Endometrial microvascular endothelial cells (primary cell): ENCODE measurements around the gene IGFBP3. TPM values are rescaled to one million over a fixed set of nuclear protein-coding genes. Genes with fewer than 3 reads are reported as not detected.

Experiments
- in situ Hi-C: cut with HindIII; loops from 2 replicates; pipeline ENCODE4 v1.10.0; 2017; ENCODE audit warnings: low sequenced_read_pairs, low pct_unique_long_range_greater_than_20kb; ENCODE audit errors: inconsistent ontology term
- total RNA-seq: library from RNA; depleted of rRNA; stranded (reverse); fragments of >200 nt; gene quantifications from one replicate; pipeline ENCODE4 v1.2.3, GENCODE V29; 2015; ENCODE audit errors: inconsistent ontology term

The IGFBP3 gene
- total RNA-seq, 1 donor from 2014 or later = 31.6 TPM

DNA sequence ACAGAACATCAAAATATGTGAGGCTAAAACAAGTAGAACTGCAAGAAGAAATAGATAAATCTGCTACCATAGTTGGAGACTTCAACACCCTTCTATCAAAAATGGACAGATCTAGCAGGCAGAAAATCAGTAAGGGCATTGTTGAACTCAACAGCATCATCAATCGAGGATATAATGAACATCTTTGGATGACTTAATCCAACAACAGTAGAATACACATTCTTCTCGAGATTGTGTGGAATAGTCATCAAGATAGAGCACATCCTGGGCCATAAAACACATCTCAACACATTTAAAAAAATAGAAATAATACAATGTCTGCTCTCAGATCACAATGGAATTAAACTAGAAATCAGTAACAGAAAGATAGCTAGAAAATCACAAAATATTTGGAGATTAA lies 22.9 kb downstream of the IGFBP3 start:
- in situ Hi-C loops = no loop called here

DNA sequence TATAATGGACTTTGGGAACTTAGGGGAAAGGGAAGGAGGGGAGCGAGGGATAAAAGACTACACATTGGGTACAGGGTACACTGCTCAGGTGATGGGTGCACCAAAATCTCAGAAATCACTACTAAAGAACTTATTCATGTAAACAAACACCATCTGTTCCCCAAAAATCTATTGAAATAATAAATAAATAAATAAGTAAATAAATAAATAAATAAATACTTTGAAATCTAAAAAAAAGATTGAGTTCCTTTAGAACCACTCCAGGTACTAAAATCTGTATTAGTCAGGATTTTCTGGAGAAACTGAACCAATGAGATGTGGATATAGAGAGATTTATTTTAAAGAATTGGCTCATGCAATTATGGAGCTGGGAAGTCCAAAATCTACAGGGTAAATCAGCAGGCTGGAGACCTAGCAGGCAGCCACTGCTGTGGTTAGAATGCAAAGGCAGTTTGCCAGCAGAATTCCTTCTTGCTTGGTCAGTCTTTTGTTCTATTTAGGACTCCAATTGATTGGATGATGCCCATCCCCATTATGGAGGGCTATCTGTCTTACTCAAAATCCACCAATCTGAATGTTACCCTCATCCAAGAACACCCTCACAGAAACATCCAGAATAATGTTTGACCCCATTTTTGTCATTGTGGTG lies 23.9 kb downstream of the IGFBP3 start:
- in situ Hi-C loops = no loop called here

DNA sequence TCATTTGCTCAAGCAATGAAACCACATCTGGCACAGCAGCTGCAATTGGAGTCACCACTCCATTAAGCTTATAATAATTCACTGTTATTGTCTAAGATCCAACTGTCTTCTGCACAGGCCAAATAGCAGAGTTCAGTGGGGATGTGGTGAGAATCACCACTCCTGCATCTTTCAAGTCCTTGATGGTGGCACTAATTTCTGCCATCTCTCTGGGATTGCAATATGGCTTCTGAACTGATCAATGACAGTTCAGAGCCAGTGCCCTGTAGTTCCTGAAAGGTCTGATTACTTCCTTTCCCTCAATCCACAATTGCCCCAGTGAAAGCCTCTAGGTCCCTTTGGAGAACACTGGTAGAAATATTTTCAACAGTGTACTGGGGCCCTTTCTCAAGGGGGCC lies 26.4 kb downstream of the IGFBP3 start:
- in situ Hi-C loops = no loop called here

DNA sequence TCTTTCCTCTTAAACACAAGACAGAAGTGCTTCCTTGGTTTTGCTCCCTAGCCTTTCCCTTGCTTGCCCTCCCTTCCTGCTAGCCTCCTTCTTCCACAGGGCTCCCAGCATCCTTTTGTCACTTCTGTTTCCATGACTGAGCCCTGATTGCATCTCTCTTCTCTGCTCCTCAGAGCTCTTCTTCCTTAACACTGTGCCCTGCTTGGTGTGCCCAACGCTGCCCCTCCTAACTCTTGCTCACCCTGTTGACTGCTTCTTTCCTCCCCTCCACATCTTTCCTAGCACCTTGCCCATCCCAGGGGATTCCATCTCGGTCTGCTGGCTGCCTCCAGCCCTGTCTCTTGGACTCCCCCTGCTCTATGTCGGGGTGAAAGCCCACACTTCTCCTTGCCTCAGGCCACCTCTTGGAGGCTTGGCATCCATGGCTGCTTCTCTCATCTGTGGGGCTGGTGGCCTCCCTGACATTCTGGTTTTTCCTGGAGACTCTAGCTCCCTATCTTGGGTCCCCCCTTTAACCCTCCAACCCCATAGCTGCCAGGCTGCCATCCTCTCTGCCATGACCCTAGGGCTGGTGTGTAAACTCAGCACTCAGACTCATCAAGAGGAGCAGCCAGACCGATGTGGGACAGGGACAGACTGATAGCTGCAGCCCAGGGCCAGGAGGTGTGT lies 26.9 kb downstream of the IGFBP3 start:
- in situ Hi-C loops = no loop called here

DNA sequence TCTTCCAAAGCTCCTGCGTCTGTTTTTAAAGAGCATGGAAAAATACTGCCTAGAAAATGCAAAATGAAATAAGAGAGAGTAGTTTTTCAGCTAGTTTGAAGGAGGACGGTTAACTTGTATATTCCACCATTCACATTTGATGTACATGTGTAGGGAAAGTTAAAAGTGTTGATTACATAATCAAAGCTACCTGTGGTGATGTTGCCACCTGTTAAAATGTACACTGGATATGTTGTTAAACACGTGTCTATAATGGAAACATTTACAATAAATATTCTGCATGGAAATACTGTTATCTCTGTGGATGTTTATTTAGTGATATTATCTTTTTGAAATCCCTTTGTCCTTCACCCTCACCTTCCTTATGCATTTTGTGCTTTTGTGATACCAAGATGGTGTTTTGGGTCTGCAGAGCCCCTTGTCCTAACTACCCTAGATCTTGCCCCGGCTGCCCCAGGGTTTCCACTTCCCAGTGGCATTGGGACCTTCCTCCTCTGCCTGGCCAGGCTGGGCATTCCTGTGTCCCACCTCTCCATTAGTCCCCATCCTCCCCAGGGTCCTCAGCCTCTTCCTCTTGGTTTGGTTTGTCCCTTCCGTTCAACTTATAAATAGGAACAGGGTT lies 27.6 kb downstream of the IGFBP3 start:
- in situ Hi-C loops = no loop called here

DNA sequence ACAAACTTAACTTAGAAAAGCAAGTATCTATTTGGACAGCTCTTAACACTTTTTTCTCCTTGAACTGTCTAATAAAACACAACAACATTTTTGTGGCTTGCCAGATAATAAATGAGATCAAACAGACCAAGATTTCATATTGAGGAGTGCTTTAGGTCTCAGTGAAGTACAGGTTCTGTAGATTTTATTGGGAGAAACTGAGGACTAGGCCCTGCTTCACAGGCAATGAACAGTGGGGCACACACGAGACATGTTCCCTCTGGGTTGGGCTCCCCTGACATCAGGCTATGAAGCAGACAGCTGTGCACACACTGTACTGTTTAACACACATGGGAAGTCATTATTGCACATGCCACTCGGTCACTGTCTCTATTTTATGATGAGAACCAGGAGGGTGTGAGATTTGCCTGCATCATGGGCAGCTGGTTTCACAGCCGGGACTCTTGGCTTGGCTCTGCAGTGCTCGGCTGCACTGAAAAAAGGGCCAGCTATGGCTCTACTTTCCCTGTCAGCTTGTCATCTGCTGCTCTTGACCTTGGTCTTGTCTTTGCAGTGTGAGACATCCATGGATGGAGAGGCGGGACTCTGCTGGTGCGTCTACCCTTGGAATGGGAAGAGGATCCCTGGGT lies 28.6 kb downstream of the IGFBP3 start:
- in situ Hi-C loops = no loop called here

DNA sequence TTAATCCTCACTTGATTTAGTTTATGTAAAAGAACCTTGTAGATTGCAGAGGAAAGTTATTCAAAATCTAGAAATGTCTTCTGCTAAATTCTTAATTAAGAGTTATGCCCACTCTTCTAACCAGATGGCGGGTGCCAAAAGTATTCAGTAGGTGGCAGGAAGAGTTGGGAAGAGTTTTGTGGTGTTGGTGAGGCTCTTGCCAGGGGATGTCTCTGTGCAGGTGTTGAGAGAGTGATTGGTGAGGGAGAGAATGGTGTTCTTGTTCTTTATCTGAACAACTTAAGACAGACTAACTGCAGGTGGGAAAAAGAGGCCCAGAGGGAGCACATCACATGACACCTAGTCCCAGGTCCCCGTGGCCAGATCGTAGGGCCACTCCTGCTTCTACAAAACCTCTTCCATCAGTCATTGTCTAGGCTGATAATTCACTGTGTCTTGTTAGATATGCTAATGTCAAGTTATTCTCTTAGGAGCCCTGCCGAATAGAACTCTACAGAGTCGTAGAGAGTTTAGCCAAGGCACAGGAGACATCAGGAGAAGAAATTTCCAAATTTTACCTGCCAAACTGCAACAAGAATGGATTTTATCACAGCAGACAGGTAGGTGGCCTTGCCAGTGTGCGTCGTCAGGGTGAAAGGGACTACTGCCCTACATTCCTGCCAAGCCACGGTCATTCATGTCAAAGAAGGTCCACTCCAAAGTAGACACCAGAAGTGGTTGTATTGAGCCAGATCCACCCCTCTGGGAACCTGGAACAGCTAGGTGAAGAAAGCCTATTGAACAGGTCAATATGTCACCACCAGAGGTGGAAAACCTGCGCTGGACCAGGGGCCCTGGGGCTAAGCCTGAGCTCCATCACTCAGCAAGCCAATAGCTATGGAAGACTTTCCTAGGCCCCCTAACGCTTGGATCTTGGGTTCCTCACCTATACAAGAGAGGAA lies 29.3 kb downstream of the IGFBP3 start:
- in situ Hi-C loops = no loop called here

DNA sequence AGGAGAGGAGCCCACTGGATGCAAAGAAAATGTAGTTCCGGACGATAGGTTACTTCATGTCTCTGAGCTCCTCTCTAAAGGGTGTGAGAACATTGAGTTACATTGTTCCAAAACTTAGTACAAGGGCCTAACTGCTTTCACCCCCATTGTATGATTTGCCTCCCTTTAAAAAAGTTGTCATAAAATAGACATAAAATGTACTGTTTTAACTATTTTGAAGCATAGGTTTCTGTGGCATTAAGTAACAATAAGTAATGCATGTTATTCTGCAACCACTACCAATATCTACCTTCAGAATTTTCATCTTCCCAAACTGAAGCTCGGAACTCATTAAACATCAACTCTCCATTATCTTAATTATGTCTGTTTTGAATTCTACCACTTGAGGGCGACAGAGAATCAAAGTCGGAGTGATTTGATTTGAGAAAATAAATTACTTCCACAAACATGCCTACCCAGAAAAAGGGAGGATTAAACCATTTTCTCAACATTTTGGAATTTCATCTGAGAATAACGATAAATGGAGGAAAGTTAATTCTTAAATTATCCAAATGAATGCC lies 30.1 kb downstream of the IGFBP3 start:
- in situ Hi-C loops = no loop called here

DNA sequence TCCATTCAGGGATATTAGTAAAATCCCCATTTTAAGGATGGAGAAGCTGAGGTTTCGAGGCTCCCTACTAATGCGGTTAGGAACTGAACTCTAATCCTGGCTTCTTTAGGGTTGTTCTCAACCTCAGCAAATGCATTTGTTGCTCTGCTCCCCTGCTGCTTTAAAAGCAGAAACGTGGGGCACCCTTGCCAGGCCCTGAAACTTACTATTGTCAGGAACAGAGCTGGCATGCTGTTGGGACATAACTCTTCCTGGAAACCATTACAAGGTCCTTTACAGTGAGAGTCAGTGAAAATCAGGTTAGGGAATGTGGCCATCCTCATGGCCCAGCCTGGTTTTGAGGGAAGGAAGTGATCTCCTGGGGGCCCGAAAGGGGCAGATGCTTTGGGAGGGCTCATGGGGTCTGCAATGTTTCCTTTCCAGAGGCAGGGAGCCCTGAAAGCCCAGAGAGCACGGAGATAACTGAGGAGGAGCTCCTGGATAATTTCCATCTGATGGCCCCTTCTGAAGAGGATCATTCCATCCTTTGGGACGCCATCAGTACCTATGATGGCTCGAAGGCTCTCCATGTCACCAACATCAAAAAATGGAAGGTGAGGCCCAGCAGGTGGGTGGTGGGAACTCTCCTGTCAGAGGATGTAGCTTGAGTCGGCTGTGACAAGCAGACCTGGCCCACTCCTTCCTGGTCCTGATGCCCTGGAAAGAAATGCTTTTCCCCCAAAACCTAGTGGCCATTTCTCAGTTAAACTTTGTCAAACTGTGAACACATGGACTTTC lies 30.8 kb downstream of the IGFBP3 start:
- in situ Hi-C loops = no loop called here

DNA sequence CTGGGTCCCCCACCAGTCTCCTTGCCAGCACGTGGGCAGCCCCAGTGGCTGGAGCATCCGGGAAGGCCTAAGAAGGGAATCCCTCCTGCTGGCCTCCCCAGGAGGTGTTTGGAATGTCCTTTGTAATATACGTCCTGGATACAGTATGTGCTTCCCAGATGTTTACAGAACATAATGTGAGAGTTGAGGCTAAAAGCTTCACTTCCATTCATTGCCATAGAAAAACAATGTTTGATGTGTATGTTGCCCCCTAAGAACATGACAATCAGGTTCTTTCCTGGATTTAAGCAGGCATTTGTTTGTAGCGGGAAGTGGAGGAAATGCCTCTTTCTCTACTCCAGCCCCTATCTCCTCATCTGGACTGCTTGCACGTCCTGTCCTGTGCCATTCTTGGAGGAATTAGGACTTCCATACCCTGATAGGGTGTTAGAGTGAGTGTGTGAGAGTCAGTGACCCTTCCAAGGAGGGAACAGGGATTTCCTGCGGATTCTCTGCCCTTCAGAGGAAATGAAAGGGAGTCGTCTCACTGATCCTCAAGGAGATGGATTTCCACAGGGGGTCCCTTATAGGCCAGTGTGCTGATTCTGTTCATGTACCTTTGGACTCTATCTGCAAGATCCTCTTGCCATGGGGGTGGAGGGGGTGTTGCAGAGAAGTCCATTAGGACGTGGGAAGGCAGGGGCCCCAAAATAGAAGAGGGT lies 31.6 kb downstream of the IGFBP3 start:
- in situ Hi-C loops = no loop called here

DNA sequence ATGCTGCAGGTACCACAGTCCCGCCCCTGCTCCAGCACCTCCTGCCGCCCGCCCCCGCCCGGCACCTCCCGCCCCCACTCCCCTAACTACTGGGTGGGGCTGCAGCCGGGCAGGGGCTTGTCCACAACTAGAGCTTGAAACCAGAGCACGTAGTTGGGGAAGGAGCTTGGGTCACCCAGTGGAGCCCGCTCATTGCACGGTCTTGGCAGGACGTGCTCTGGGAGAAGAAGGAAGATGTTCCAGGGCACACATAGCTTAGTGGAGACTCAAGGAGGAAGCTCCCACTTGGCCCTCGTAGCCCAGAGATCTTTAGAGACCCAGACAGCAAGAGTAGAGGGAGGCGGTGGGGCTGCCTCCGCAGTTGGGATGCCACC lies 32.1 kb downstream of the IGFBP3 start:
- in situ Hi-C loops = no loop called here

DNA sequence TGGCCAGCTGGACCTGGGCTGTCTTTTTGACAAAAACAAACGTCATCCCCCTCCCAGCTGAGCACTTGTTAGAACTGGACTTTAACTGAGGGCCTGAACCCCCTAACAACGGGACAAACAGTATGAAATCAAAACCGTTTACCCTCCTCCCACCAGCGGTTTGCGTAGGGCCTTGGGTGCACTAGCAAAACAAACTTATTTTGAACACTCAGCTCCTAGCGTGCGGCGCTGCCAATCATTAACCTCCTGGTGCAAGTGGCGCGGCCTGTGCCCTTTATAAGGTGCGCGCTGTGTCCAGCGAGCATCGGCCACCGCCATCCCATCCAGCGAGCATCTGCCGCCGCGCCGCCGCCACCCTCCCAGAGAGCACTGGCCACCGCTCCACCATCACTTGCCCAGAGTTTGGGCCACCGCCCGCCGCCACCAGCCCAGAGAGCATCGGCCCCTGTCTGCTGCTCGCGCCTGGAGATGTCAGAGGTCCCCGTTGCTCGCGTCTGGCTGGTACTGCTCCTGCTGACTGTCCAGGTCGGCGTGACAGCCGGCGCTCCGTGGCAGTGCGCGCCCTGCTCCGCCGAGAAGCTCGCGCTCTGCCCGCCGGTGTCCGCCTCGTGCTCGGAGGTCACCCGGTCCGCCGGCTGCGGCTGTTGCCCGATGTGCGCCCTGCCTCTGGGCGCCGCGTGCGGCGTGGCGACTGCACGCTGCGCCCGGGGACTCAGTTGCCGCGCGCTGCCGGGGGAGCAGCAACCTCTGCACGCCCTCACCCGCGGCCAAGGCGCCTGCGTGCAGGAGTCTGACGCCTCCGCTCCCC lies 32.7 kb downstream of the IGFBP3 start, which contains the start of gene IGFBP1:
TSS of gene IGFBP1 (plus strand) at position 304 of the 808 bp plus-strand sequence. CDS start at position 469, 165 bp downstream.
- in situ Hi-C loops = no loop called here

DNA sequence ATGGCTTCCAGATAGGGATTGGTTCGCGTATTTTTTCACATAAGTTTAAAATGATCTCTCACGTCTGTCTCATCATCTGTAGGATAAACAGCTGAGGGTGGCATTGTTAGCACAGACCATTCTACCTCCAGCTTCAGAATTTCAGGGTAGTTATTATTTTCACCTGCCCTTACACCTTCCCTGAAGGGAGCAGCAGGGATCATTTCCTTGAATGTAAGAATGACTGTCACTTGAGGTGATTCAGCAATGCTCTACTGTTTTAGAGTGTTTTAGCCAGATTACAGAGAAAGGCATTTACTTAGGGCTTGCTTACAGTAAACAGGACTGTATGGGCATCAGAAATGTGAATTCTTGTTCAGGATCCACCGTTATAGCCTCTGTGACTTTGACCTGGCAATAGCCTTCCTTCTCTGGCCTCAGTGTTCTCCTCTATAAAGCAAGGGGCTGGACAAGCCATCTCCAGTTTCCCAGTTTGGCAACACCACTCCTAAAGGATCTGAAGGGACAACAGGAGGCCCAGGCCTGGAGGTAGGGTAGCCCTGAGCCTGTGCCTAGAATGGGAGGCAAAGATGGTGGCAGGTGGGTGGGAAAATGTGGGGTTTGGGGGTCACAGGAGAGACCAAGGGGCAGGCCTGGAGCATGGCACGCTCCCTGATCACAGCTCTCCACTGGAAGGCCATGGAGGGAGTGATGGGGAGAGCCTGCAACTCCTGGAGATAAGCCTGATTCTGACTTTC lies 34.0 kb downstream of the IGFBP3 start:
- in situ Hi-C loops = no loop called here

DNA sequence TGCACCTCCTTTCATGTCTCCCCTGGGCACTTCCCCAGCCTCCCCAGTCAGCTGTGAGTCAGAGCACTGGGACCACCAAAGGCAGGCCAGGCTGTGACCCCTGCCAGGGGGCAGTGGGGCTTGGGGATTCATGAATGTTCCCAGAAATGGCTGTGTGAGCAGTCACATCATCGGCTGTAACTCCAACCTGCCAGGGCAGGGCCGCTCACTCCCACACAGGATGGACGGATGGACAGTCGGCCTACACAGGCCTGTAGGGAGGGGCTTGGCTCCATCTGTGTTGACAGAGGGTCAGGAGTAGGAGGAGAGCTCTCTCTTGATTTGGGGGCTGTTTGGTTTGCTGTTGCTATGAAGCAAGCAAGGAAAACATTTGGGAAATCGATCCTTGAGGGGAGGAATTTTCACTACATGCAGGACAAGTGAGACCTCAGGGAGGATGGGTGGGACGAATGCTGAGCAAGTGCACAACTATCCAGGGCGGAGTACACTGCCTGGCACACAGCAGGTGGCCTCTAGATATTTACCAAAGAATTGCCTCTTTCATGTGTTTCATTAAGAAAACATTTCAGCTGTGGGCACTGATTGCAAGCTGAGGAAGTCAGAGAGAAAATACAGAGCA lies 35.7 kb downstream of the IGFBP3 start:
- in situ Hi-C loops = no loop called here

DNA sequence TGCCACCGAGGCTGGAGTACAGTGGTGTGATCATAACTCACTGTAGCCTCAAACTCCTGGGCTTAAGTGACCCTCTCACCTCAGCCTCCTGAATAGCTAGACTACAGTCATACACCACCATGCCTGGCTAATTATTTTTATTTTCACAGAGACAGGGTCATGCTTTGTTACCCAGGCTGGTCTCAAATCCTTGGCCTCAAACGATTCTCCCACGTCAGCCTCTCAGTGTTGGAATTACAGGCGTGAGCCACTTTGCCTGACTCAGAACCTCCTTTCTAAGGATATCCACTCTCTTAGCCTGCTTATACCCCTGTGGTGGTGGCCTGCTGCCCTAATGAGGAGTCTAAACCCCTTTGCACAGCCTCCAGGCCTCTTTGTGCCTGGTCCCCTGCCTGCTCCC lies 36.9 kb downstream of the IGFBP3 start:
- in situ Hi-C loops = no loop called here

DNA sequence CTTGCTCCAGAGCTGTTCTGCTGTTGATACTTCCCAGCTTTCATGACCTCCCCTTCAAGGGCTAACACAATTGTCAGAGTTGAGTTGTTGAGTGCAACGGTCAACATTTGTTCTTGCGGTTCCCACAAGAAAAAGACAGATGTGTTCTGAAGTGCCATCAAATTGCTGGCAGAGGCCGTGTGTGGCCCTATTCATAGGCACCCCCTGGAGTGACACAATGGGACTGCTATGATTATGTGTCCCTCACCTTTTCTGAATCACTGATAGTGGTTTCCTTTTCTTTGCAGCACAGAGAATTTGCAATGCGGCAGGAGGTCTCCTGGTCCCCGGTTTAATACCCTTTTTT lies 38.6 kb downstream of the IGFBP3 start:
- in situ Hi-C loops = no loop called here
